ENCODE measurements around the gene BARHL2.

DNA sequence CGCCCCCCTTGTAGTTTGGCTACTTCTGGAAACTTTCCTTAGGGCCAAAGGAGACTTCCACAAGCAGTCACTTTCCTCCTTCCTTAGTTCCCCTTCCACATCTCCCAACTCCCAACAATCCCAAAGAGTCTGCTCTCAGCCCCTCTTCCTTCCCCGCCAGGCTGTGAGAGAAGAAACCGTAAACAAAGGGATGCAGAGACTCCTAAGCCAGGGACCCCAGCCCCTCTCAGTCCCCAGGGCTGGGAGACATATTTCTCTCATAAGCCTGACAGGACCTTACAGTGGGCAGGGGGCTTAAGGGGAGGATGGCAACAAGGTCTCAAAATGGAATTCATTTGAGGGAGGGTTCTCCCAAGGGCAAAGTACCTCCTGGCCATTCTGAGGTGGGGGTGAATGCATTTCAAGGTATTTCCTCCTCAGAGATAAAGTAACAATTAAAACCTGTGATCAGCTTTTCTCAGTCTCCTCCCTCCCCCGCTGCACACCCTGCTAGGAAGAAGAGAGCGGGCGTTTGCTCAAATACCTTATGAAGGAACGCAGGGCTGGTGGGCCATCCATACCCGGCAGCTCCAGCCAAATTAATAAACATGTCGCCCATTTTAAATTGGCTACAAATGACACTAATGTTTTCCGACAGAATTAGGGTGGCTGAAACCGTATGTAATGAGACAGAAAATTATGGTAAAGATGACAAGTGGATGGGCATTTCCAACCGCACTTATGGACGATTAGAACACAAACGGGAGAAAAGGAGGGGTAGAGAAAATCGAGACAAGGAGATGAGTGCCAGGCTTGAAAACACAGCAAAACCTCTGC lies 4.0 kb downstream of the BARHL2 start:
- no peak for TF ChIP-seq POLR2A (IDR thresholded peaks at IDR 0.05)
- TF ChIP-seq, protein P1, sequence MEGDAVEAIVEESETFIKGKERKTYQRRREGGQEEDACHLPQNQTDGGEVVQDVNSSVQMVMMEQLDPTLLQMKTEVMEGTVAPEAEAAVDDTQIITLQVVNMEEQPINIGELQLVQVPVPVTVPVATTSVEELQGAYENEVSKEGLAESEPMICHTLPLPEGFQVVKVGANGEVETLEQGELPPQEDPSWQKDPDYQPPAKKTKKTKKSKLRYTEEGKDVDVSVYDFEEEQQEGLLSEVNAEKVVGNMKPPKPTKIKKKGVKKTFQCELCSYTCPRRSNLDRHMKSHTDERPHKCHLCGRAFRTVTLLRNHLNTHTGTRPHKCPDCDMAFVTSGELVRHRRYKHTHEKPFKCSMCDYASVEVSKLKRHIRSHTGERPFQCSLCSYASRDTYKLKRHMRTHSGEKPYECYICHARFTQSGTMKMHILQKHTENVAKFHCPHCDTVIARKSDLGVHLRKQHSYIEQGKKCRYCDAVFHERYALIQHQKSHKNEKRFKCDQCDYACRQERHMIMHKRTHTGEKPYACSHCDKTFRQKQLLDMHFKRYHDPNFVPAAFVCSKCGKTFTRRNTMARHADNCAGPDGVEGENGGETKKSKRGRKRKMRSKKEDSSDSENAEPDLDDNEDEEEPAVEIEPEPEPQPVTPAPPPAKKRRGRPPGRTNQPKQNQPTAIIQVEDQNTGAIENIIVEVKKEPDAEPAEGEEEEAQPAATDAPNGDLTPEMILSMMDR (IDR thresholded peaks at IDR 0.05) = no peak

Measured in right lobe of liver (tissue), 4 donors.